Measurements from ENCODE around the gene LNX2. TPM values are rescaled to one million over a fixed set of nuclear protein-coding genes. Genes with fewer than 3 reads are reported as not detected.

The LNX2 gene
- total and polyA plus RNA-seq, 2 donors (not counting 1 experiment from before 2014, with no cell fraction given), result 2.9 to 10.9 TPM

DNA sequence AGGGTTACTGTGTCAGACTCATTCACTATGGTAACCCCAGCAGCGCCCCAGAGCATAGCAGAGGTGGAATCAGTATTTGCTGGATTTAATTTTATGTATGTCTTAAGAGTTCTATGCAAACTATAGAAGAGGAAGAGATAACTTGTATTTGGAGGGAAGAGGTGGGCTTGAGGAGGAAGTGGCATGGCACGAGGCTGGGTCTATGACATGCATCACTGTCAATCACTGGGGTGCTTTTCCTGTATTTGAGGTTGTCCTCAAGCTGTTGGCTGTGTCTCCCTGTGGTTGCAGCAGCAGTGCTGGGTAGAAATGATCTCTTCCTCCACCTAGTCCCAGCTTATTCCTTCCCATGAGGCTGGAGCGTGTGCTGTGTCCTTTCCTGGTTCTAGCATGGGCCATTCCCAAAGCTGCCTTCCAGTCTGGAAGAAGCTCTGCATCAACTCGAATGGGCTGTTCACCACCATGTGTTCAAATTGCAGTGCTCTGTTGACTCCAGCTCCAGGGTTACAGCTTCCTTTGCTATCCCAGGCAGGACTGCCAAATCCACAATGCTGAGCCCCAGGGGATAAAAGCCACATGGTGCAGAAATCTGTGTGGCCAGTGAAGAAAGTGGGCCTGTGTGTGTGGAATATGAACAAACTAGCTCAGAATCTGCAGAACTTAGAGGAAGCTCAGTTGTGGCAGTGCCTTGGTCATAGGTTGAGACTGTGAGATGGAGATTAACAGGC is 96.8 kb downstream of the LNX2 start:
- 54% methylated on average over 3 of the region's 4 CpGs for WGBS (ENCODE audit: insufficient coverage)
- no peak overlapping the region for H3K9ac ChIP-seq (ENCODE audit: low read length)
- Mint-ChIP-seq H3K4me1 (peaks cover 16% of the 10 kb centered on the region), H3K4me3 (no peak overlapping the region), H3K27me3 (no peaks in the 10 kb centered on the region), H3K9me3 (ENCODE audit: insufficient read depth) (no peaks in the 10 kb centered on the region), H3K27ac (peak overlapping the region; percentile 72)
- intact Hi-C loops (cut with micrococcal nuclease), result no loop called here
- no peak for TF ChIP-seq EZH2 (IDR thresholded peaks at IDR 0.05; ENCODE audit: borderline replicate concordance, insufficient read depth, low read depth, low read length, poor library complexity, severe bottlenecking)
- TF ChIP-seq, protein P1, sequence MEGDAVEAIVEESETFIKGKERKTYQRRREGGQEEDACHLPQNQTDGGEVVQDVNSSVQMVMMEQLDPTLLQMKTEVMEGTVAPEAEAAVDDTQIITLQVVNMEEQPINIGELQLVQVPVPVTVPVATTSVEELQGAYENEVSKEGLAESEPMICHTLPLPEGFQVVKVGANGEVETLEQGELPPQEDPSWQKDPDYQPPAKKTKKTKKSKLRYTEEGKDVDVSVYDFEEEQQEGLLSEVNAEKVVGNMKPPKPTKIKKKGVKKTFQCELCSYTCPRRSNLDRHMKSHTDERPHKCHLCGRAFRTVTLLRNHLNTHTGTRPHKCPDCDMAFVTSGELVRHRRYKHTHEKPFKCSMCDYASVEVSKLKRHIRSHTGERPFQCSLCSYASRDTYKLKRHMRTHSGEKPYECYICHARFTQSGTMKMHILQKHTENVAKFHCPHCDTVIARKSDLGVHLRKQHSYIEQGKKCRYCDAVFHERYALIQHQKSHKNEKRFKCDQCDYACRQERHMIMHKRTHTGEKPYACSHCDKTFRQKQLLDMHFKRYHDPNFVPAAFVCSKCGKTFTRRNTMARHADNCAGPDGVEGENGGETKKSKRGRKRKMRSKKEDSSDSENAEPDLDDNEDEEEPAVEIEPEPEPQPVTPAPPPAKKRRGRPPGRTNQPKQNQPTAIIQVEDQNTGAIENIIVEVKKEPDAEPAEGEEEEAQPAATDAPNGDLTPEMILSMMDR (IDR thresholded peaks at IDR 0.05), result no peak
- DNase-seq, result peak; percentile 41
- H4K20me1 ChIP-seq (ENCODE audit: control insufficient read depth, insufficient read depth, low read length, poor library complexity, severe bottlenecking), result no peaks in the 10 kb centered on the region
- H3K4me2 ChIP-seq (replicated peaks; ENCODE audit: low read depth, low read length, poor library complexity, severe bottlenecking), result peak overlapping the region; percentile 40
- CTCF ChIA-PET, result interaction anchor here (0.5 to 1.7 kb wide), 5 partner anchors 9 to 118 kb away, joined by 3 to 5 read pairs (median 3); no protein-coding TSS in a partner anchor
- no peak overlapping the region for H3K4me3 ChIP-seq (ENCODE audit: control extremely low read depth in 1 of 5, extremely low read depth in 1 of 5, insufficient read depth in 1 of 5, low read depth in 2 of 5, low read length in 4 of 5)
- no peak for ATAC-seq (ENCODE audit: low read depth)
- H3K4me1 ChIP-seq (ENCODE audit: control insufficient read depth in 2 of 2, insufficient read depth in 2 of 2, low read length in 2 of 2), result peaks cover 14 to 15% of the 10 kb centered on the region in 2 donors
- H2AFZ ChIP-seq (ENCODE audit: insufficient read depth, low read depth, low read length, poor library complexity, severe bottlenecking), result peak overlapping the region; percentile 35
- no peaks in the 10 kb centered on the region for H3K36me3 ChIP-seq (replicated peaks in 1 of 2; ENCODE audit: control extremely low read depth in 1 of 2, control insufficient read depth in 1 of 2, extremely low read depth in 1 of 2, insufficient read depth in 2 of 2, low read length in 1 of 2)
- H3K79me2 ChIP-seq (ENCODE audit: control insufficient read depth, insufficient read depth, low read length), result no peaks in the 10 kb centered on the region
- peaks cover 0 to 11% (median 0%) of the 10 kb centered on the region in 3 donors for H3K9me3 ChIP-seq (ENCODE audit: control extremely low read depth in 1 of 3, control insufficient read depth in 2 of 3, insufficient read depth in 1 of 3, low read length in 2 of 3)
- peaks cover 0 to 7% (median 2%) of the 10 kb centered on the region in 4 experiments for H3K27me3 ChIP-seq (replicated peaks in 1 of 4; ENCODE audit: control extremely low read depth in 1 of 4, control insufficient read depth in 3 of 4, insufficient read depth in 4 of 4, low read length in 3 of 4)
- POLR2A ChIA-PET, result no interaction called here
- peak overlapping the region in 1 of 2 donors; percentile 9 for H3K27ac ChIP-seq (ENCODE audit: low read length in 2 of 2)

- Histone ChIP-seq H4K20me1 (ENCODE audit: control insufficient read depth, insufficient read depth, low read length, poor library complexity, severe bottlenecking) (no peaks in the 10 kb centered on the region), H3K4me1 (ENCODE audit: control insufficient read depth in 2 of 2, insufficient read depth in 2 of 2, low read length in 2 of 2) (peaks cover 14 to 15% of the 10 kb centered on the region in 2 donors), H3K9me3 (ENCODE audit: control extremely low read depth in 1 of 3, control insufficient read depth in 2 of 3, insufficient read depth in 1 of 3, low read length in 2 of 3) (peaks cover 0 to 7% (median 0%) of the 10 kb centered on the region in 3 donors), H2AFZ (ENCODE audit: insufficient read depth, low read depth, low read length, poor library complexity, severe bottlenecking) (peak overlapping the region; percentile 35), H3K4me3 (ENCODE audit: control extremely low read depth in 1 of 5, extremely low read depth in 1 of 5, insufficient read depth in 1 of 5, low read depth in 2 of 5, low read length in 4 of 5) (no peak overlapping the region), H3K79me2 (ENCODE audit: control insufficient read depth, insufficient read depth, low read length) (no peaks in the 10 kb centered on the region), H3K4me2 (replicated peaks; ENCODE audit: low read depth, low read length, poor library complexity, severe bottlenecking) (peak overlapping the region; percentile 40), H3K27ac (ENCODE audit: low read length in 2 of 2) (peak overlapping the region in 1 of 2 donors; percentile 9), H3K9ac (ENCODE audit: low read length) (no peak overlapping the region), H3K36me3 (replicated peaks in 1 of 2; ENCODE audit: control extremely low read depth in 1 of 2, control insufficient read depth in 1 of 2, extremely low read depth in 1 of 2, insufficient read depth in 2 of 2, low read length in 1 of 2) (no peaks in the 10 kb centered on the region), H3K27me3 (replicated peaks in 1 of 4; ENCODE audit: control extremely low read depth in 1 of 4, control insufficient read depth in 3 of 4, insufficient read depth in 4 of 4, low read length in 3 of 4) (peaks cover 0 to 7% (median 2%) of the 10 kb centered on the region in 4 experiments)
- H3K9me3 Mint-ChIP-seq (ENCODE audit: insufficient read depth), result no peaks in the 10 kb centered on the region
- intact Hi-C loops (cut with micrococcal nuclease), result no loop called here
- peak overlapping the region; percentile 23 for H3K4me3 Mint-ChIP-seq
- peak; percentile 25 for DNase-seq
- POLR2A ChIA-PET, result interaction anchor here (0.6 kb wide), 1 partner anchor 68 kb away, joined by 3 read pairs; no protein-coding TSS in a partner anchor
- 10% methylated on average over 4 of the region's 4 CpGs for WGBS (ENCODE audit: insufficient coverage)
- TF ChIP-seq EZH2 (IDR thresholded peaks at IDR 0.05; ENCODE audit: borderline replicate concordance, insufficient read depth, low read depth, low read length, poor library complexity, severe bottlenecking), result no peak
- TF ChIP-seq, protein P1 (IDR thresholded peaks at IDR 0.05), result no peak
- CTCF ChIA-PET, result interaction anchor here (0.5 to 1.7 kb wide), 5 partner anchors 10 to 118 kb away, joined by 3 to 5 read pairs (median 3); no protein-coding TSS in a partner anchor
- H3K27me3 Mint-ChIP-seq, result peaks cover 5% of the 10 kb centered on the region
- H3K4me1 Mint-ChIP-seq, result peaks cover 16% of the 10 kb centered on the region
- ATAC-seq (ENCODE audit: low read depth), result no peak
- H3K27ac Mint-ChIP-seq, result peak overlapping the region; percentile 72
Measured at GRCh38 chr13:27522847-27523246, 97.5 kb downstream of the LNX2 start.
